Cardiac fibroblast (primary cell): Measurements from ENCODE around the gene PCGF2.

ENCODE experiments used
- DNase-seq, 2 donors: peaks; one replicate each; pipeline versions ENCODE4 v3.0.0 to v3.0.0-alpha.2; 2010; ENCODE audit warnings: low read depth in 2 of 2
- H3K4me3 ChIP-seq, 2 donors: replicated peaks in 1 of 2; 1 replicate in 1 of 2; 2 replicates in 1 of 2; pipeline ENCODE4 v1.5.1; 2011; ENCODE audit warnings: low read depth in 2 of 2, low read length in 2 of 2, mild to moderate bottlenecking in 2 of 2, moderate library complexity in 1 of 2
- TF ChIP-seq, protein P1 (sequence below): IDR thresholded peaks from one replicate; pipeline ENCODE4 v1.5.1; 2011; ENCODE audit warnings: low read depth, mild to moderate bottlenecking, low read length, inconsistent platforms

The PCGF2 gene

DNA sequence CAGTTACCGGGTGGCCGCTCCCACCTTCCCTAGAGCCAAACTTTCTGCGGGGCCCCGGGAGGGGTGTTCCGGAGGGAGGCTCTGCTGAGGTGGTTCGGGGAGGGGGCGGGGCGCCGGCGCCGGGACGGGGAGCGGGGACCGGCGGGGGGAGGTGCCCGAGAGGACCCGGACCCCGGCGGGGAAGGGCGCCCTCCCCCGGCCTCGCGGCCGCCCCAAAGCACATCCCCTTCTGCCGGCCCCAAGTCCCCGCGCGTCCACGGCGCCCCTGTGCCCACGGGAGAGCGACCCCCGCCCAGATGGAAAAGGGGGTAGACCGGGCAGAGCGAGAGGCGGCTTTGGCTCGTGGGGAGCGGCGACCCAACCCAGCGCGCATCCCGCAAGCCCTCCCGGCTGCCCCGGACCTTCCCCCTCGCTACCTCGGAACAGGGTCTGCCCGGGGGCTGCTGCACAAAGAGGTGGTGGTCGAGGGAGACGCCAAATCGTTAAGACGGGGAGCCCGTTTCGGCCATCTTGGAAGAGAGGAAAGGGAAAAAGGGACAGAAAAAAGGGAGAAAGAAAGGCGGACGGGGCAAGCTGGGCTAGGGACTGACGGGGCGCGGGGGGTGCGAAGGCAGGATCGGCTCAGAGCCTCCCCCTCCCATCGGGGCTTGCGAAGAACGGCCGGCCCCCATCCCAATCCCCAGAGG, 530 bp downstream of the PCGF2 start:
- TF ChIP-seq, protein P1, sequence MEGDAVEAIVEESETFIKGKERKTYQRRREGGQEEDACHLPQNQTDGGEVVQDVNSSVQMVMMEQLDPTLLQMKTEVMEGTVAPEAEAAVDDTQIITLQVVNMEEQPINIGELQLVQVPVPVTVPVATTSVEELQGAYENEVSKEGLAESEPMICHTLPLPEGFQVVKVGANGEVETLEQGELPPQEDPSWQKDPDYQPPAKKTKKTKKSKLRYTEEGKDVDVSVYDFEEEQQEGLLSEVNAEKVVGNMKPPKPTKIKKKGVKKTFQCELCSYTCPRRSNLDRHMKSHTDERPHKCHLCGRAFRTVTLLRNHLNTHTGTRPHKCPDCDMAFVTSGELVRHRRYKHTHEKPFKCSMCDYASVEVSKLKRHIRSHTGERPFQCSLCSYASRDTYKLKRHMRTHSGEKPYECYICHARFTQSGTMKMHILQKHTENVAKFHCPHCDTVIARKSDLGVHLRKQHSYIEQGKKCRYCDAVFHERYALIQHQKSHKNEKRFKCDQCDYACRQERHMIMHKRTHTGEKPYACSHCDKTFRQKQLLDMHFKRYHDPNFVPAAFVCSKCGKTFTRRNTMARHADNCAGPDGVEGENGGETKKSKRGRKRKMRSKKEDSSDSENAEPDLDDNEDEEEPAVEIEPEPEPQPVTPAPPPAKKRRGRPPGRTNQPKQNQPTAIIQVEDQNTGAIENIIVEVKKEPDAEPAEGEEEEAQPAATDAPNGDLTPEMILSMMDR = no peak
- peak overlapping the region; percentile 92 to 98 for H3K4me3 ChIP-seq
- DNase-seq = peak; percentile 34 to 41

DNA sequence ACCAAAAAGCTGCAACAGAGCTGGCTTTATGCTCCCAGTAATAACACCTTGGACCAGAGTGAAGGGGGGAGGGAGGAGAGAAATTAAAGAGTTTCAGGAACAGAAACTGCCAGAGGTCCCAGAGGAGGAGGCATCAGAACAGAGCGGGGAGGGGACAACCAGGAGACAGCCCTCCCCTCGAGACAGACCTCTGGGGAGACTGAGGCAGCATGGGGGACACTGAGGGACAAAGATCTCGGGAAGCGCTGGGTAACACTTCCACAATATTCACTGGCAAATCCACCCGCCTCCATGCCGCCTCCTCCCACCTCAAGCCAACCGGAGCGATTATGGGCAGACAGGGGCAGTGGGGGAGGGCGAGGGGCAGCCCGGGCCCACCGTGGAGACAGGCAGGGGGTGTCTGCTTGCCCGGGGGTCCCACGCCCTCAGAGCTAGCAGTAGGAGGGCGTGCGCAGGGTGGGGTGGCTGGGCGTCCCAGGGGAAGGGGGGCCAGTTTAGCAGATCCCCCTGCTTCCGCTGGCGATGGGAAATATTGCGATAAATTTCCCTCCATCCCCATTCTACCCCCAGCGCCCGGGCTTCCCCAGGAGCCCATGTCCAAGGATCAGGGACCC, 1.2 kb downstream of the PCGF2 start:
- no peak for DNase-seq
- TF ChIP-seq, protein P1 = no peak
- peak overlapping the region; percentile 92 to 98 for H3K4me3 ChIP-seq

DNA sequence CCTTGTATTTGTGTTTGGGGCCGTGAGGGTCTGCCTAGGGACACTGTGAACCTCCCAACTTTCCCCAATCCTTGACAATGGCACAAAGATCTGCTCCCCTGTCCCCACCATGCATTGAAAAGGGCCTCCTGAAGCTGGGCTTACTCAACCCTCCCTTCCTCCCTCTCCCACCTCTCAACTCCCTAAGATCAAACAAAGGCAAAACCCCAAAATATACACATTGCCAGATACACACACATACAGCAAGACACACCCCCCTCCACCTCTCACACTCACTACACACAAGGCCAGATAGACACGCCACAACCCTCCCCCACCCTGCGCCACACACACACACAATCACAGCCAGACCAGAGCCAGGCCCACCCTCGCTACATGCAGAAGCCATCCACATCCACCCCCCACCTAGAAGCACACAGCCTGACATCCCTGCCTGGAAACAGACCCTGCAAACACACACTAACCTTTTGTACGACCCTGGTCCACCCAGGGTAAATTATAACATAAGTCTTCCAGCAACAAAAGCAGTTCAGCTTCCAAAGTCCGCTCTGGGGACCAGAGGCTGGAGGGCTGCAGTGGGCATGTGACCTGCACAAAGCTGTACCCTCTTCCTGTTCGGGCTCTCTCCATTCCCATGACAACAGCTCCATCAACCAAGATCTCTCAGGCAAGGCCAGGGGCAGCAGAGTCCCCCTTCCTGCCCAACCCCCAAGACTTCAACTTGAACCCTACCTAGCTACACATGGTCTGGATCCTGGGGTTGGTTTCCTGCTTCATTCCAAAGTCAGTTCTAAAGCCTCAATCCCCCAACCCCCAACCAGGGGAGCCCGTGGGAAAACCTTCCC, 1.9 kb downstream of the PCGF2 start:
- TF ChIP-seq, protein P1 = no peak
- no peak for DNase-seq
- peak overlapping the region; percentile 92 to 98 for H3K4me3 ChIP-seq

GRCh38 chr17:38745545-38745944, 2.6 kb downstream of the PCGF2 start:
- DNase-seq = no peak
- no peak overlapping the region for H3K4me3 ChIP-seq
- TF ChIP-seq, protein P1 = no peak

DNA sequence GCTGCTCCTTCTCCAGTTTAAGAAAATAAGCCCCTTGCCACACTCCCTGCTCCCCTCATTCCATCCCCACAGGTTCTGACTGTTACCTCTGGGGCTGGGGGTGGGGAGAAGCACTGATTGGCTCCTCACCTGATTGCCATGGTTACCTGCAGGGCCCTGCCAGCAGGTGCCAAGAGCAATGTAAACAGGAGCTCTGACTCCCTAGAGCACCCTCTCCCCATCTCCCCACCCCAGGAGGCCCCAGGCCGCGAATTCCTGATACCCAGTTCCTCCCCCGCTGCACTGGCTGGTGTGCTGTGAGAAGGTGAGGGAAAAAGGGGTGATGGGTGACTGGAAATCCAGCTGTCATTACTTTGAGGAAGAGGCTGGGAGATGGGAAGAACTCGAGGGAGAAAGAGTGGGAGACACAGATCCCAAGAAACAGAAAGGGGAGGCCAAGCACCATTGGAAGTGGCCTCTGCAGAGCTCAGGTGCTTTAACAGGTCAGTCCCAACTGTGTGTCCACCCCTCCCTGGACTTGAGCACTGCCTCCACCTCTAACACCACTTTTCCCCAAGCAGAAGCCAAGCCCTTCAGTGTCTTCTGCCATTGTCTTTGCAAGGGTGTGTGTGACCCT, 4.5 kb downstream of the PCGF2 start:
- TF ChIP-seq, protein P1 = no peak
- DNase-seq = no peak

DNA sequence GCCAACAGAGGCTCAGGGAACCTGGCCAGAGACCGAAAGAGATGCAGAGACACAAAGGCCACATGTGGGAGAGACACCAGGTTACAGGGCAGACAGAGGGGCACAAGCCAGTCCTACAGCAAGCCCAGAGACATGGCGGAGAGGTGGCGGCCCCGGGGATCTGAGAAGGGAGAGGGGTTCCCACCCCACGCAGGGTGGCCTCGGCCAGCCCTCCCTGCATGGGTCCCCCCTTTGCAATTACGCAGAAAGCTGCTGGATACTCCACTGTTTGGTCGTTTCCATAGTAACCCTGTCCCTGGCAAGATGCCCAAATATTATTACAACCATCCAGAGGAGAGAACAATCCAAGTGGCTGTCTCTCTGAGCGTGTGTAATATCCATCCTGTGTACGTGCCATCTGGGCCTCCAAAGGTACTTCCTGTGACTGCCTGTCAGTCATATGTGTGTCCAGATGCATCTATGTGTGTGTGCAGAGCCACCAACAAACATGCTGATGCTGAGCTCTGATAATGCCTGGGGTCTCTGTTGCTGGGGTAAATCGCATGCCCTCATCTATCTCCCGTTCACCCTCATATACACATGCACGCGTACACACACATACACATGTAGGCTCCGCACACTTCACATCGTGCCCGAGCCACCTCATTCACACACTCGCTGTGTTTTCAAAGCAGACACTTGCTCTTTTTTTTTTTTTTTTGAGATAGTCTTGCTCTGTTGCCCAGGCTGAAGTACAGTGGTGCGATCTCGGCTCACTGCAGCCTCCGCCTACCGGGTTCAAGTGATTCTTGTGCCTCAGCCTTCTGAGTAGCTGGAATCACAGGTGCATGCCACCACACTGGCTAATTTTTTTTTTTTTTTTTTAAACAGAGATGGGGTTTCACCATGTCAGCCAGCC, 5.5 kb downstream of the PCGF2 start:
- H3K4me3 ChIP-seq = no peak overlapping the region
- peak; percentile 95 for DNase-seq
- TF ChIP-seq, protein P1 = no peak

More for the DNA sequence above, 4.5 kb downstream of the PCGF2 start:
- H3K4me3 ChIP-seq = no peak overlapping the region
